T-helper 2 cell (primary cell): ENCODE measurements around the gene FKBP14.
A peak's percentile ranks its signal among the peaks of the same experiment; 100 is the strongest.

Experiments
- DNase-seq, 5 experiments: peaks; one replicate each; pipeline versions ENCODE4 v3.0.0 to v3.0.0-alpha.2; 2012 to 2022

The FKBP14 gene

DNA sequence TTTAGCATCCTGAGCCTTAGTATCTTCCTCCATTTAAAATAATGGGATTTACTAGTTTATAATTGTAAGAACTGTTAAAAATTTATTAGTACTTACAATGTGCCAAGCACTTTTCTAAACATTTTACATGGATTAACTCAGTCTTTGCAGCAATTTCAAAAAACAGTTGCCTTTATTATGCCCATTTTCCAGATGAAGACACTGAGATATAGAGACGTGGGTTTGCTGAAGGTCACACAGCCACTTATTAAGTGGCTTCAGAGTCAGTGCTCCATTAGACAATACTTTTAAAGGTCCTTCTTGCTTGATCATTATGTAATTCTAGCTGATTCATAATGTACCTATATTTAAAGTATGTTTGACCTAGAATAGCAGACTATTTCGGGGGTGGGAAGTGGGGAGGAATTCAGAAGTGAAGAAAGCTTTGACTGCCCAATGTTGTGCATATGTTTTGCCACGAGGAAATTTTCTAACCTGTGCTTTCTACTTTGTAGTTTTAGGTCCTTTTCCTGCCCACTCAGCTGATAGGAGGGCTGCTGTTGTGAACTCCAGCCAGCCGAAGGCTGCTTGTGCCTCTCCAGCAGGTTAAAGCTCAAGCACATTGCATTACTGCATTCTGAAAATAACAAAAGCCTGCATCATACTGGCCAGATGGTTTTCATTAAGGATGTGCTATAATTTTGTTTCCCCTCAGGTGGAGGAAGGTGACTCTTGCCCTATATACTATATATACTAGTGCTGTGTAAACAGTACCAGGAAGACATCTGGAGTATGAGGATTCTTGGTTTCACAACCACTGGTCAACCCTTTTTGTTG, 6.0 kb upstream of the FKBP14 start:
- DNase-seq = no peak

DNA sequence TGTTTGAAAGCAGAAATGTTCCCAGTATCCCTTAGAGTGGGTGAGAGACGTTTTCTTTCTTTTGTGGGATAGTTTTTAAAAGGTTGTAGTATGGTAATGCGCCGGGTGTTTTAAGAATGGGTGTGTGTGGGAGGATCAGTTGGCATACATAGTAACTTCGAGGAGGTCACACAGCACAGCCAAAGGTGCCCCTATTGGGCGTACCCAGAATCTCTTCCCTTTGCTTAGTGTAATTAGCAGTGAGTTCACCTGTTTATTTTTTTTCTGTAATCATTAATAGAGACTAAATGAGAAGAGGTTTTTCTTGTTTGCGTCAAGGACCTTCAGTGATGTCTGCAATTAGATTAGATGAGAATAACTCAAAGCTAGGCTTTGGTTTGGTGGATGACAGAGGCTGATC, 3.2 kb upstream of the FKBP14 start:
- DNase-seq = peak in 1 of 5 experiments; percentile 48

DNA sequence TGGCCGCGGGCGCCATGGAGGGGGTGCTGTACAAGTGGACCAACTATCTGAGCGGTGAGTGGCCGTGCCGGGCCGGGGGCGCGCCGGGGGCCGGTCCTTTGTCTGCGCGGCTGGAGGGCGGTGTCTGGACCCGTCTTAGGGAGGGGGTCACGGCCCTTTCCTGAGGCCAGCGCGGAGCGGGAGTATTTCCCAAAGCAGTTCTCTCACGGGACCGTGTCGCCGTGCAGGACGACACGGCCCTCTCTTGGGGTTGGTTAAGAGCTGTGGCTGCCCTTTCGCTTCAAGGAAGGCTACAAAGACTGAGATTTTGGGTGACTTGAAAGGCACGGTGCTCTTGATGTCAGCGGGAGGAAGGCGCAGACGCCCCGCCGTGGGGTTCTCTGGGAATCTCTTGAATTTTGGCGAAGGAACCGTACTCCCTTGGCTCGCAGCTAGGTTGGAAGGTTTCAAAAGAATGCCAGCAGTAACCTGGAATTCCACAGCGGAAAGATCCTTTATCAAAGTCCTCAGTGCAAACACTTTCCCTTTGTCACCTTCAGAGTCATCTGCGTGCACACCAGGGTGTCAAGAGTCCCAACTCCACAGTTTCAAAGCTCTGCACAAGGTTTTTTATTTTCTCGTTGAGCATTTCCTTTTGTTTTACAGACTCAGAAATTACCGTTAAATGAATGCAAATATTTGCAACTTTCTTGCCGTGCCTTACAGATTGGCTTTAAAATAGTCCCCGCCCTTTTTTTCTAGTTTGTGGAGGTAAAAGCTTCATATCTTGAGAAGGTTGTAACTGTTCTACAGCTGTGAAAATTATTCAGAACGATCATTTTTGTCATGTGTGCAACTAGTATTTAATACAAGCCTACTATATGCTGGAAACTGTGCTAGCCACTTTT, 2.5 kb upstream of the FKBP14 start:
- peak in 2 of 5 experiments; percentile 34 to 66 for DNase-seq

DNA sequence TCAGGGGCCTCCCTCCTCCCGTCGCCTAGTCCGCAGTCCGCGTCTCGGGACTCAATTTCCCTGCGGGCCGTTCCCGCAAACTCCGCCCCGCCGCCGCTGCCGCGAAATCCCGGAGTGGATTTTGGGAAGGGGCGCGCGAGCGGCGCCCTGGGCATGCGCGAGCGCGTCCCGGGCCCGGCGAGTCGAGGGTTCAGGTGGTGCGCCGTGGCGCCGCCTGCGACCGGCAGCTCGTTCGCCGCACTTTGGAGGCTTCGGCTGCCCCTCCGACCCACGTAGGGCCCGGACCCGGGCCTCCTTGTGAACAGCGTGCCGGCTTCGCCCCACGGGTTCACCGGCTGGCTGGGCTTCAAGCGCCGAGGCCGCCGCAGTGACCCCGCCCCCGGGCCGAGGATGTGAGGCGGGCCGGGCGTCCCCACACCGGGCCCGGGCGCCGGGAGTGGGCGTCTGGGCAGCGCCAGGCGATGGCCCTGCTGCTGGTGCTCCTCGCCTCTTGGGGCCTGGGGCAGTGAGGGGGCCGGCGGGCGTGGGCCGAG, 1.8 kb upstream of the FKBP14 start, which contains the start of gene PLEKHA8:
PLEKHA8 (plus strand) TSS at position 197 of the 533 bp plus-strand sequence. CDS start 351 bp downstream, outside the sequence.
- peak; percentile 74 to 92 (median 83) for DNase-seq

DNA sequence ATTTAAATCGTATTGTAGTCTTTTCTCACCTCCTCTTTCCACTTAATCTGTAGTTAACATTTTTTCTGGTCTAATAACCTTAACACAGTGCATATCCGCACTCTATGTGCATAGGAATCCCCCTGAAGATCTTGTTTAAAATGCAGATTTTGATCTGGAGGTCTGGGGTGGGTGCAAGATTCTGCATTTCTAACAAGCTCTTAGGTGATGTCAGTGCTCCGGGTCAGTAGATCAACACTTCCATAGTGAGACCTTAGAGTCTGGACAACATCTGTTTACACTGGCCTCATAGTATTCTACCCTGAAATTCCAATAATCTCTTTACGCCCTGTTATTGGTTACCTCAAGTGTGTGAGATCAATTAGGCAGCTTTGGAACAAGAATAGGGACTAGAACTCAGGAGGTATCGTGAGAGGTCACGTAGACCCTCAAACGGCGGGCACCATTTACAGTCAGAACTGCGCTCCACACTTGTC, 1.3 kb upstream of the FKBP14 start:
- DNase-seq = no peak

DNA sequence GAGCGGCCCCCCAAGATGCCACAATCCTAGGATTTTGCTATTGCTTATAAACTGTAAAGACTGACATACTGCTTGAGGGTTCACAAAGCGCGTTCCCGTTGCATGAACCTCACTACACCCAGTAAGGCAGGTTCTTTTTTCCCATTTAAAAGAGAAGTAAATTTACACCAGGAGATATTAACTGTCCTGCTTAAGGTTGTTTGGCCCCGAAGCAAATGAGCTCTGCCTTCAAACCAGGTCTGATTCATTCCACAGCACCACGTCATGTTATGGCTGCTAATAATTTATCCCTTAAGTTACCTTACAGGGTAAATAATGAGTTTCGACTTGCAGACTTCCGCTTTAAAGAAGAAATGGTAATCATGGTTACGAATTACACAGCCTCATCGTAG, 559 bp upstream of the FKBP14 start:
- DNase-seq = peak in 2 of 5 experiments; percentile 28 to 84

DNA sequence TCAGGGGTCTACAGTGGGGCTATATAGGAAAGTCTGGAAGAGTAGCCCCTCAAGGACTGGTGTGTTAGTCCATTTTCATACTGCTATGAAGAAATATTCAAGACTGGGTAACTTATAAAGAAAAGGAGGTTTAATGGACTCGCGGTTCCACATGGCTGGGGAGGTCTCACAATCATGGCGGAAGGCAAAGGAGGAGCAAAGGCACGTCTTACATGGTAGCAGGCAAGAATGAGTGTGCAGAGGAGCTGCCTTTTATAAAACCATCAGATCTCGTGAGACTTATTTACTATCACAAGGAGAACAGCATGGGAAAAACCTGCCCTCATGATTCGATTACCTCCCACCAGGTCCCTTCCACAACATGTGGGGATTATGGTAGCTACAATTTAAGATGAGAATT, 3.0 kb downstream of the FKBP14 start:
- DNase-seq = no peak

DNA sequence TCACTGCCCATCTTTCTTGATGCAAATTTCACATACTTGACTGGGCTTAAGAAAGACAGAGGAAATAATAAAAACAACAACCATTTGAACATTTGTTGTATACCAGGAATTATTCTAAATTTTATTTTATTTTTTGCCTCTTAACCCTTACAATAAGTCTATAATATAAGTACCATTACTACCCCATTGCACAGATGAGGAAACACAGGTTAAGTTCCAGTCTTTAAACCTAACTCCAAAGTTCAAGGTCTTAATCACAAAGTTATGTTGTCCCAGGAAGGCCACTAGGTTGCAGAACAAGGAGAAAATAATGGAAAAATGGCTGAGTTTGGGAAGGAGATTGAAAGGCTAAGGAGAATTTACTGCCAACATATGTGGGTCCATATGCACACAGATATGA, 3.5 kb downstream of the FKBP14 start:
- no peak for DNase-seq

DNA sequence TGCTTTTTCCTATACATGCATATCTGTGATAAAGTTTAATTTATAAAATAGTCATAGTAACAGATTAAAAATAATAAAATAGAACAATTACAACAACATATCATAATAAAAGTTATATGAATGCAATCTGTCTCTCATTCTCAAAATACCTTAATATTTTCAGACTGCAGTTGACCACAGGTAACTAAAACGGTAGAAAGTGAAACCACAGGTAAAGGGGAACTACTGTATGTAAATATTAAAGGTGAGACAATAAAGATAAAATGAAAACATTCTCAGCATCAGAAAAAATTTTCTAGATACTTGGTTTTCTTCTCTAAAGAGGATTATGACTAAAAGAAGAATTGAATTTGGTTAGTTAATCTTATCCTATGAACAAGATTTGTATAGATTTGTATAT, 6.0 kb downstream of the FKBP14 start:
- no peak for DNase-seq

DNA sequence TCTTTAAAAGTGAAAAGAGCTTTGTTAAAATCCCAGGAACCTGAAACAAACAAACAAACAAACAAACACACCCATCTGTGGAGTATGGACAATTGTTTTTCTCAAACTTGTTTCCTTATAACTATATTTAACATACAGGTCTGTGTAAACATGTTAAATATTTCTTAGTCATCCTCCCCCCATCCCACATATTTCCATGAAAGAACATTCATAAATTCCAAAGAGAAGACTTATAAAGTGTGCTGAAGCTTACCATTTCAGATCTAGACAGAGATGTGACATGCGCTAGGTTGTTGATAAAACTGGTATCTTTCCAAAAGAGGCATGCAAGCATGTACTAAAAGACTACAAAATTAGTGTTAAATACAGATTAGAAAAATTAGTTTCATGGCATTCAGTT, 6.5 kb downstream of the FKBP14 start:
- DNase-seq = no peak

DNA sequence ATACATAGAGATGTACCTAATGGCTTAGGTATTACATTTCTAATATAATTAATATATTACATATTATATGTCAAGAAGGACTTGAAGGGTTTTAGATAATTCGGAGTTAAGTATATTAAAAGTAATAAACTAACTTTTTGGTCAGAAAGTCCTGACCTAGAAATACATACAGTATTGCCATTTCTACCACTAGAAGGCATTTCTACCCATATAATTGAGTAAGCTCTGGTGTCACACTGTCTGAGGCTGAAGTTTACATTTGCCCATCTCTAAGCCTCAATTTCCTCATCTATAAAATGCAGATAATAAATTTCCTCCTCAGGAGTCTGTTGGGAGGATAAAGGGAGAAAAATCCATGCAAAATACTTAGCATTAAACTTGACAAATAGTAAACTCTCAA, 7.1 kb downstream of the FKBP14 start:
- DNase-seq = no peak

DNA sequence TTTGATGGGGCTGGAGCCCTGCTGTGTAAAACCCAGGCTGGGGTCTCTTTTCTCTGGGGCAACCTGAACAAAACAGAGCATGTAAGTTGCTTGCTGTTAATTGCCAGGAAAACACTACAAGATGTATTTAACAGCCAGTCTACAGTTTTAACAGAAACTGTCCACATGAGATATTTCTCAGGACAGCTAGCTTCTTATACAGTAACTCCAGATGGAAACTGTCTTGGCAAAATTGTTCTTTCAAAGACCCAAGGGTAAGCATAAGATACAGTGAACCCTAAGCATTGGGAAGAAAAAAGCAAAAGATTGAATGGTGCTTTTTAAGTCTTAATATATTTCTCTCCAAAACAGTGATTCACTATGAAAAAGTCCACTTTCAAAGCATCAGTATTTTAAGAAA, 8.1 kb downstream of the FKBP14 start:
- no peak for DNase-seq

DNA sequence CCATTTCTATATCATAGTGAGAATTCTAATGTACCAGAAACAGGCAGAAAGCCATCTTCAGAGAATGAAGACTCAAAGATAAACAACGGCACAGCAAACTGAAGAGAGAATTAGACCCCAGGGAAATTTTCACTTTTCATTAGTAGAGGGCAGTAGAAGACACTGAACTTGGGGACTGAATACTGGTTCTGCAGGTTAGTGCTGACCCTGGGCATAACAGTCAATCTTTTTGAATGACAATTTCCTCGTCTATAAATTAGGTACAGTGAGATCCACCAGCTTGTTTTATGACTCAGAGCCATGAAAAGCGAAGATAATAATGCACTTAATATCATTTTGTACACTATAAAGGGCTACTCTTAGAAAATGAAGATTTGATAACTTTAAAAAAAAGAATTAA, 13.7 kb downstream of the FKBP14 start:
- no peak for DNase-seq

DNA sequence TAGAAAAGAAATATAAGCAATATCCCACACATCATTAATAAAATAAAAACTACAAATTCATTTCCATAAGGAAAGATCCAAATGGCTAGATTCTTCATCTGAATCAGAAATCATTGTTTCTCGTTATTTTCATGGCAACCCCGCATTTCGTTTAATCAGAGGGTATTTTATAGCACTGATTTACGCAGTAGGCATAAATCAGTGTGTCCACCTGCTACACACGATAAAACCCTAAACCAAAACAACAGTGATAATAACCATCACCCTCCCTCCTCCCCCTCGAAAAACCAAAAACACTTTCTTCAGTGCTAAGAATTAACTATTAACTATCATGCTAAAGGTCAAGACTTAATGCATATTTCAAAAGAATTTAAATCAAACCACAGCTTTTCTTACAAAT, 16.5 kb downstream of the FKBP14 start:
- DNase-seq = no peak

DNA sequence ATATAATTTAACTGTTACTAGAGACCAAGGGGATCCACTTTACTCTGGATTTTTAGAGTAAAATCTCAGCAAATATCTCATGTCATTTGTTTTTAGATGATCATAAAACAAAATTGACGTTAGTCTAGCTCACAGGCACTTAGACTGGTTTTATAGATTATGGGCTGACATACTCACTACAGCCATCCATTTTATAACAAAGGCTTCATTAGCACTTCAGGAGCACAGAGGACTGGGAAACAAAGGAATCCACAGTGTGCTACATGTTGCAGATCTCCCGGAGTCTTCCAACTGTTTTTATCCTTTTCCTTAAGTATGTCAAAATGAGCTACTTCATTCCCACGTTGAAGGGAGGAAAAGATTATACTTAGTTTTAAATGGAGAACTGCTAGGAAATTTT, 21.0 kb downstream of the FKBP14 start:
- no peak for DNase-seq

DNA sequence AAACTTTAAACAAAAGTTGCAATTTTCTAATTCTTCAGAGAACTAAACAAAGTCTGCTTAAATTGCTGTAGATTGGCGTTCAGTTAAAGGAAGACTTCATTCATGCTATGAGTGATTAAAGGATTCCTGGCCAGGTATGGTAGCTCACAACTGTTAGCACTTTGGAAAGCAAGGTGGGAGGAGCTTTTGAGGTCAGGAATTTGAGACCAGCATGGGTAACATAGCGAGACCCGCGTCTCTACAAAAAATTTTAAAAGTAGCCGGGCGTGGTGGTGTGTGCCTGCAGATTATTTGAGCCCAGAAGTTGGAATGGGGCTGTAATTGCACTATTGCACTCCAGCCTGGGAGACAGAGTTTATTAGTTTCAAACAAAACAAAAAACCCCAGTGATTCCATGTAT, 23.4 kb downstream of the FKBP14 start:
- no peak for DNase-seq

DNA sequence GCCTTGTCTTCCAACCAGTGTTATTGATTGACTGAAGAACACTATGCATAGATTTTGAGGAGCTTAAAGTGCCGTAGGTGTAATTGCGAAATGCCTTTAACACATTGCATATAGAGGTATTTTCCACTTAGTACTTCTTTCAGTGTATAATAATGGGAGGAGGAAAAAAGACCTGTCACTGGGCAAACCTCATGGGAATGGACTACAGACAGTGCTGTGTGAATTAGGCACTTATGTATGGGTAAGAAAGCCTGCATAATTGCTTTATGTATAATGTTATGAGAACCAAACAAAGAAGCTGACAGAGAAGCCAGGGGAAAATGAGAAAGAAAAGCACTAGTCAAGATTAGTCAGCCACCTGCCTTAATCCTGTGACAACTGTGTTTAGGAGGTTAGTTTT, 24.5 kb downstream of the FKBP14 start:
- DNase-seq = no peak

DNA sequence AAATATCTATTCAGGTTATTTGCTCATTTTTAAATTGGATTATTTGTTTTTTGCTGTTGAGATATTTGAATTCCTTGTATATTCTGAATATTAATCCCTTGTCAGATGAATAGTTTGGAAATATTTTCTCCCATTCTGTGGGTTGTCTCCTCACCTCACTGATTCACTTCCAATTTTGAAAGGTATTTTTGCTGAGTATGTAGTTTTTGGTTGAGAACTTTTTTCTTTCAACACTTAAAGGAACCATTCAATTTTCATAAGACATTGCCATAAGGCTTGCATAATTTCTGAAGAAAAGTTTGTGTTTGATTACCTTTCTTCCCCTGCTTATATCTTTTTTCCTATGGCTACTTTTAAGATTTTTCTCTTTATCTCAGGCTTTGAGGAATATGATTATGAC, 28.0 kb downstream of the FKBP14 start:
- no peak for DNase-seq

DNA sequence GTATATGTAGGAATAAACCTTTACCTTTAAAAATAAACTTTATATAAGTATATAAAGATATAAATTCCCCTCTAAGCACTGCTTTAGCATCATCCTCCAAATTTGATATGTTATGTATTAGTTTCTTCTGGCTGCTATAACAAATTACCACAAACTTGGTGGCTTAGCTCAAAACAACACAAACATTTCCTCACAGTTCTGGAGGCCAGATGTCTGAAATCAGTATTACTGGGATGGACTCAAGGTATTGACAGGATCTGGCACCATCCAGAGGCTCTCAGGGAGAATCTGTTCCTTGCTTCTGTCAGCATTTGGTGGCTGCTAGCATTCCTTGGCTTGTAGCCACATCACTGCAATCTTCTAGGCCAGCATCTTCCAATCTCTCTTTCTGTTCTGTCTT, 30.2 kb downstream of the FKBP14 start:
- no peak for DNase-seq

DNA sequence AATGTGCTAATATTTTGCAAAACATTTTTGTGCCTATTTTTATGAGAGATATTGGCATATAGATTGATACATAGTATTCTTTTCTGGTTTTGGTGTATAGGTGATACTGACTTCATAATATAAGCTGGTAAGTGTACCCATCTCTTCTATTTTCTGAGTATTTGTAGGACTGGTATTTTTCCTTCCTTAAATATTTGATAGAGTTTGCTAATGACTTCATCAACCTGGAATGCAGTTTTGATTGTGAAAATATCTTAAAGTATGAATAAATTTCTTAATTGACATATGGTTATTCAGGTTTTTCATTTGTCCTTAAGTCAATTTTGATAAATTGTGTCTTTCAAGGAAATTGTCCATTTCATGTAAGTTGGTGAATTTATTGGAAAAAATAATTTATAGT, 30.9 kb downstream of the FKBP14 start:
- DNase-seq = no peak

DNA sequence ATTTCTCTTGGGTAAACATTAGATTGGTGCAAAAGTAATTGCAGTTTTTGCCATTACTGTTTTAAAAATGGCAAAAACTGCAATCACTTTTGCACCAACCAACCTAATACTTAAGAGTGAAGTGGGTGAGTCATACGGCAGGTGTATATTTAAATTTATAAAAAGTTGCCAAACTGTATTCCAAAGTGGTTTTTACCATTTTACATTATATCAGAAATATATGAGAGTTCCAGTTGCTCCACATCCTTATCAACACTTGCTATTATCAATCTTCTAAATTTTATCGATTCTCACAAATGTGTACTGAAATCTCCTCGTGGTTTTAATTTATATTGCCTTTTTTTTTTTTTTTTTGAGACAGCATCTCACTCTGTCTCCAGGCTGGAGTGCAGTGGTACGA, 33.4 kb downstream of the FKBP14 start:
- no peak for DNase-seq

DNA sequence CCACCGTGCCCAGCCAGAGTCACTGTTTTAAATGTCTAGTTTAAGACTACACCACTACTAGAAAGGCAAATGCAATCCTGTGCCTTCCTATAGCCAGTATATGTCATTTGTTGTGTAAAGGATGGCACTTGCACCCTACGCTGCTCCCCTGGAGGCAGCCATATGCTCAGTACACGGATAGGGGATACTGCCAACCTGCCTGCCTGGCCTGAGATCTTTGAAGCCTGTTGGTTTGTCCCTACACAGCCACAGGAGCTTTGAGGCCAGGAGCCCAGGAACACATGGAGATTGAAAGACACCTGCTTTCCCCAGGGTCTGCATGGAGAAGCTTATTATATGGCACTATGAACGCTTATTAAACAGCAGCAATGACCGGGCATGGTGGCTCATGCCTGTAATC, 34.6 kb downstream of the FKBP14 start:
- no peak for DNase-seq

DNA sequence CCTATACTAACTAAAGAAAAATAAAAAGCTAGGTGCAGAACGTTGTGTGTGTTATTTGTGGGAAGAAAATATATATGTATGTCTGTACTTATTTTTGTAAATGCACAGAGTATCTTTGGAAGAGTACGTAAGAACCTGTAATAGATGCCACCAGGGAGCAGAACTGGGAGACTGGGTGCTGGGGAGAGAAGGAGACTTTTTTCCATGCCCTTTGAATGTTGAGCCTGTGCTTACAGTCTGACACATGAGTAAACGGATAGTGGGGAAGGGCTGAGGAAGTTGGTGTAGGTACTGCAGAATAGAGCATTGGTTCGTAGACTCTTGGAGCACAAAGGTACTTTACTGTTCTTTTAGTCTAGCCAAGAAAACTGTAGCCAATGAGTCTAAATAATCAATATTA, 35.6 kb downstream of the FKBP14 start:
- no peak for DNase-seq
